ENCODE measurements around the gene REM2. TPM values are rescaled to one million over a fixed set of nuclear protein-coding genes. Genes with fewer than 3 reads are reported as not detected.

The REM2 gene
- total RNA-seq, 1 experiment from 2014 or later = 0.47 TPM

GRCh38 chr14:22845103-22845394 is 38.0 kb upstream of the REM2 start (continued):
- TF ChIP-seq CTCF (IDR thresholded peaks at IDR 0.05 in 2 of 3, conservative IDR thresholded peaks at IDR 0.05 in 1 of 3; ENCODE audit: borderline replicate concordance in 1 of 3, insufficient read depth in 1 of 3, low read depth in 2 of 3, low read length in 2 of 3) (no peak), REST (IDR thresholded peaks at IDR 0.05; ENCODE audit: low read depth) (no peak), EZH2 (IDR thresholded peaks at IDR 0.05) (no peak), SRF (IDR thresholded peaks at IDR 0.05; ENCODE audit: low read depth) (no peak), RAD21 (IDR thresholded peaks at IDR 0.05; ENCODE audit: low read depth) (no peak), POLR2AphosphoS5 (IDR thresholded peaks at IDR 0.05; ENCODE audit: low read depth, low read length) (no peak), ZNF274 (IDR thresholded peaks at IDR 0.05; ENCODE audit: low read depth, low read length) (no peak)

- Histone ChIP-seq H3K9ac (ENCODE audit: low read length) (no peak overlapping the region), H3K9me2 (ENCODE audit: insufficient read depth) (no peaks in the 10 kb centered on the region), H3K27ac (ENCODE audit: low read depth, low read length) (no peak overlapping the region), H3K9me3 (ENCODE audit: control insufficient read depth in 1 of 2, insufficient read depth in 1 of 2, low read depth in 1 of 2, low read length in 2 of 2) (no peaks in the 10 kb centered on the region), H4K20me1 (ENCODE audit: insufficient read depth) (no peaks in the 10 kb centered on the region), H3K4me2 (ENCODE audit: low read length) (no peak overlapping the region), H3K4me3 (replicated peaks in 1 of 2; ENCODE audit: low read depth in 1 of 2, low read length in 2 of 2) (no peak overlapping the region), H3K79me2 (ENCODE audit: insufficient read depth, low read length) (no peaks in the 10 kb centered on the region), H3K4me1 (ENCODE audit: control insufficient read depth in 1 of 2, insufficient read depth in 2 of 2, low read length in 2 of 2) (no peaks in the 10 kb centered on the region), H3K36me3 (ENCODE audit: control insufficient read depth in 1 of 2, insufficient read depth in 2 of 2, low read length in 2 of 2) (no peaks in the 10 kb centered on the region), H2AFZ (ENCODE audit: low read depth, low read length, poor library complexity, severe bottlenecking) (no peak overlapping the region), H3K27me3 (ENCODE audit: insufficient read depth, low read length) (no peaks in the 10 kb centered on the region)
- DNase-seq (ENCODE audit: low read depth, low spot score) (no peak), ATAC-seq (no peak)
- ChIA-PET POLR2A (no interaction called here), CTCF (no interaction called here), RAD21 (ENCODE audit: low non-redundant PET in 1 of 2, low total read pairs in 2 of 2, uncharacterized antibody in 2 of 2, unreplicated experiment in 2 of 2) (no interaction called here)
- TF ChIP-seq CTCF (IDR thresholded peaks at IDR 0.05 in 2 of 3, conservative IDR thresholded peaks at IDR 0.05 in 1 of 3; ENCODE audit: borderline replicate concordance in 1 of 3, insufficient read depth in 1 of 3, low read depth in 2 of 3, low read length in 2 of 3) (no peak), EZH2phosphoT487 (IDR thresholded peaks at IDR 0.05; ENCODE audit: borderline replicate concordance) (no peak), MAX (IDR thresholded peaks at IDR 0.05) (no peak), ELF1 (IDR thresholded peaks at IDR 0.05; ENCODE audit: borderline replicate concordance, low read depth) (no peak), CEBPB (IDR thresholded peaks at IDR 0.05; ENCODE audit: low read depth) (no peak)
- intact Hi-C loops (cut with micrococcal nuclease) = no loop called here
- BruUV-seq (replicated peaks) = no TSS peak
These were observed 37.0 kb upstream of the REM2 start for GRCh38 chr14:22845821-22846625.

Data from HCT116 (cell line).